Astrocyte of the spinal cord (primary cell): ENCODE measurements around the gene FUT6.
"Not testable (repeated sequence)": the region's sequence is repeated elsewhere in the genome, so short reads cannot be mapped to it uniquely, and the experiment has no call there.

Experiments used
- DNase-seq: peaks from one replicate; pipeline ENCODE4 v3.0.0; 2011; ENCODE audit warnings: low read depth, low spot score
- H3K4me3 ChIP-seq: 2 replicates; pipeline ENCODE4 v1.5.1; 2011; ENCODE audit warnings: low read depth, mild to moderate bottlenecking, low read length, moderate library complexity
- in situ Hi-C: cut with HindIII; loops from 2 replicates; pipeline ENCODE4 v1.10.0; 2017; ENCODE audit warnings: low sequenced_read_pairs
- TF ChIP-seq, protein P1 (sequence below): IDR thresholded peaks from 2 replicates; pipeline ENCODE4 v1.5.1; 2012; ENCODE audit warnings: low read depth, mild to moderate bottlenecking, low read length, inconsistent platforms

FUT6 gene

DNA sequence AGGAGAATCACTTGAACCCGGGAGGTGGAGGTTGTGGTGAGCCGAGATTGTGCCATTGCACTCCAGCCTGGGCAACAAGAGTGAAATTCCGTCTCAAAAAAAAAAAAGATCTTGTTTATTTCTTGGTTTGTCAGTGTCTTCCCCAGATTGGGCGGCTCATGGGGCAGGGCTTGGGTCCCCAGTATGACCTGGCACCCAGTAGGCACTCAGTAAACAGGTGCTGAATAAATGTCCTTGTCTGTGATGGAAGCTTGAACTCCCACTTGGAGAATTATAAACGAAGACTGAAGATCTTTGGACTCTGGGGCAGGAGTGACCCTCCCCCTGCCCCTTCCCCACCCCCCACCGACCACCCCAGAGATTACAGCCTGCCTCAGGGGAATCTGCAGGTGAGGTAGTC, 40.7 kb upstream of the FUT6 start:
- H3K4me3 ChIP-seq: no peak overlapping the region
- TF ChIP-seq, protein P1, sequence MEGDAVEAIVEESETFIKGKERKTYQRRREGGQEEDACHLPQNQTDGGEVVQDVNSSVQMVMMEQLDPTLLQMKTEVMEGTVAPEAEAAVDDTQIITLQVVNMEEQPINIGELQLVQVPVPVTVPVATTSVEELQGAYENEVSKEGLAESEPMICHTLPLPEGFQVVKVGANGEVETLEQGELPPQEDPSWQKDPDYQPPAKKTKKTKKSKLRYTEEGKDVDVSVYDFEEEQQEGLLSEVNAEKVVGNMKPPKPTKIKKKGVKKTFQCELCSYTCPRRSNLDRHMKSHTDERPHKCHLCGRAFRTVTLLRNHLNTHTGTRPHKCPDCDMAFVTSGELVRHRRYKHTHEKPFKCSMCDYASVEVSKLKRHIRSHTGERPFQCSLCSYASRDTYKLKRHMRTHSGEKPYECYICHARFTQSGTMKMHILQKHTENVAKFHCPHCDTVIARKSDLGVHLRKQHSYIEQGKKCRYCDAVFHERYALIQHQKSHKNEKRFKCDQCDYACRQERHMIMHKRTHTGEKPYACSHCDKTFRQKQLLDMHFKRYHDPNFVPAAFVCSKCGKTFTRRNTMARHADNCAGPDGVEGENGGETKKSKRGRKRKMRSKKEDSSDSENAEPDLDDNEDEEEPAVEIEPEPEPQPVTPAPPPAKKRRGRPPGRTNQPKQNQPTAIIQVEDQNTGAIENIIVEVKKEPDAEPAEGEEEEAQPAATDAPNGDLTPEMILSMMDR: no peak
- in situ Hi-C loops: no loop called here
- no peak for DNase-seq

DNA sequence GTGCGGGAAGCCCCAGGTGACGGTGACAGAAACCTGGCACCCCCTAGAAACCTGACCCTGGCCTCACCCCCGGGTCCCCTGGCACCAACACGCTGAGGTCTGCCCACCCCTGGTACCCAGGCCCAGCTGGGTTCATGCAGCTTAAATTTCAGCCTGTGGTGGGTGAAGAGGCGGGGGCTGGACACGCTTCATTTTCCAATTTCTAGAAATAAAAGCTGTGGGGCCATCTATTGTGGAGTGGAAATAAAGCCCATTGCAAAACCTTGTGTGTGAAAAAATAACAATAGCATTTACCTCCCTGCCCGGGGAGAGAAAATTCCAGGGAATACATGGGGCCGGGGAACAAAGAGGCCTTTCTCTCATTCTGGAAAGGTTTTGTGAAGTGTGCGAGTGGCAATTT, 38.4 kb upstream of the FUT6 start:
- in situ Hi-C loops: no loop called here
- TF ChIP-seq, protein P1: no peak
- H3K4me3 ChIP-seq: no peak overlapping the region
- no peak for DNase-seq

DNA sequence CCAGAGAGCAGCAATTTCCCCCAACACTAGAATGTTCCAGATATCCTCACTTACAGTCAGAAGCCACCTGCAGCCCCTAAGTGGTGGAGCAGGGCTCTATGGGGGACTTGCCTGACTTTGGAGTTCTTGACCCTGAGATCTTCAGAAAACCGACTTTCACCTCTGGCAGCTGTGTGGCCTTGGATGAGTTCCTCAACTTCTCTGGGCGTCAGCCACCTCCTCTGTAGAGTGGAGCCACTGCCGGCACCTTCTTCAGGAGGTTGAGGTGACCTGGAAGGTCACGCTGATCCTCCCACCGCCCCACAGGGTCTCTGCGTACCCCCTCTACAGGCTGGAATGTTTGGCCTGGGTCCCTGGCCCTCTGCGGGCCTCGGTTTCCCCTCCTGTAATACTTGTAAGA, 37.9 kb upstream of the FUT6 start:
- in situ Hi-C loops: no loop called here
- TF ChIP-seq, protein P1: no peak
- H3K4me3 ChIP-seq: no peak overlapping the region
- DNase-seq: no peak

DNA sequence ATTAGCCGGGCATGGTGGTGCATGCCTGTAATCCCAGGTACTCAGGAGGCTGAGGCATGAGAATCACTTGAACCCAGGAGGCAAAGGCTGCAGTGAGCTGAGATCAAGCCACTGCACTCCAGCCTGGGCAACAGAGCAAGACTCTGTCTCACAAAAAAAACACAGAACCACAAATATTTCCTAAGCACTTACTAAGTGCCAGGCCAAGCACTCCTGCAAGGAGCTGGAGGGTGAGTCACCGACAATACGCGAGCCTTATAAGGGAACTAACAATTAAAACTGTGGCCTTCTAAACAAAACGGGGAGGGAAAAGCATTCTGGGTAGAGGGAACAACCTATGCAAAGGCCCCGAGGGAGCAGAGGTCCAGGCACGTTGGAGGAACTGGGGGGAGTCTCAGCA, 35.0 kb upstream of the FUT6 start:
- in situ Hi-C loops: not testable (repeated sequence)
- peak; percentile 53 for DNase-seq

DNA sequence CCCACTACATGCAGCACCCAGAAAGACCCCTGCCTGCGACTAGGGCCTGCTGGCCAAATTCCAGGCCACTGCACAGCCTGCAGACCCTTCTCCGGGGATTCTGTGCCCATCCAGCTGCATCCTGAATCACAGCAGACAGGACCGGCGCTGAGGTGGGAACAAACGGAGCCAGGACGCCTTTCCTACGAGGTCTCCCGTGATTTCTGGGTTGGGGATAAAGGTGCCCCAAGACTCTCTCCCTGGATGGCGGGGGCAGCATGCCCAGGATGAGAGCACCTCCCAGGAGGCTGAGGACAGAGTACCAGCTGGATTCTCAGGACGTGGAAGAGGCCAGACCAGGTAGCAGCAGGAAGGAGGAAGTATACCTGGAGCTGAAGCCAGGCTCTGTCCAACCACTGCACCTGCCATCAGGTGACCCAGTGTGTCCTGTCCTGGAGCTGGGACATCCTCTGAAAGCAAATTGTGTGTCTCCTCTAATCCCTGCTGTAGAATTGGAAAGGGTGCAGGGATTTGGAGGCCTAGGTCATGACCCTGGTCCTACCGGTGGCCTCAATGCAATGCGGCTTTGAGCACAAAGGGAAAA, 34.2 kb upstream of the FUT6 start:
- DNase-seq: no peak
- TF ChIP-seq, protein P1: no peak
- in situ Hi-C loops: no loop called here
- H3K4me3 ChIP-seq: no peak overlapping the region

More for the DNA sequence above, 35.0 kb upstream of the FUT6 start:
- H3K4me3 ChIP-seq: not testable (repeated sequence)

DNA sequence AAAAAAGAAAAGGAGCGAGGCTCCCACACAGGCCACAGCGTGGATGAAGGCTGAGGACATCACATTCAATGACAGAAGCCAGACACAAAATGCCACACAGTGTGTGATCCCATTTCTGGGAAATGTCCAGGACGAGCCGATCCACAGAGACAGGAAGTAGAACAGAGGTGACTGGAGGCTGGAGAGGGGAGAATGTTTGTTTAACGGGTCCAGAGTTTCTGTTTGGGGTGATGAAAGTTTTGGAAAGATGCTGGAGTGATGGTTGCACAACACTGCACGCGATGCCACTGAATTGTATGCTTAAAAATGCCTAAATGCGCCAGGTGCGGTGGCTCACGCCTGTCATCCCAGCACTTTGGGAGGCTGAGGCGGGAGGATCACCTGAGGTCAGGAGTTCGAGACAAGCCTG, 31.5 kb upstream of the FUT6 start:
- in situ Hi-C loops: no loop called here
- DNase-seq: no peak
- TF ChIP-seq, protein P1: no peak

DNA sequence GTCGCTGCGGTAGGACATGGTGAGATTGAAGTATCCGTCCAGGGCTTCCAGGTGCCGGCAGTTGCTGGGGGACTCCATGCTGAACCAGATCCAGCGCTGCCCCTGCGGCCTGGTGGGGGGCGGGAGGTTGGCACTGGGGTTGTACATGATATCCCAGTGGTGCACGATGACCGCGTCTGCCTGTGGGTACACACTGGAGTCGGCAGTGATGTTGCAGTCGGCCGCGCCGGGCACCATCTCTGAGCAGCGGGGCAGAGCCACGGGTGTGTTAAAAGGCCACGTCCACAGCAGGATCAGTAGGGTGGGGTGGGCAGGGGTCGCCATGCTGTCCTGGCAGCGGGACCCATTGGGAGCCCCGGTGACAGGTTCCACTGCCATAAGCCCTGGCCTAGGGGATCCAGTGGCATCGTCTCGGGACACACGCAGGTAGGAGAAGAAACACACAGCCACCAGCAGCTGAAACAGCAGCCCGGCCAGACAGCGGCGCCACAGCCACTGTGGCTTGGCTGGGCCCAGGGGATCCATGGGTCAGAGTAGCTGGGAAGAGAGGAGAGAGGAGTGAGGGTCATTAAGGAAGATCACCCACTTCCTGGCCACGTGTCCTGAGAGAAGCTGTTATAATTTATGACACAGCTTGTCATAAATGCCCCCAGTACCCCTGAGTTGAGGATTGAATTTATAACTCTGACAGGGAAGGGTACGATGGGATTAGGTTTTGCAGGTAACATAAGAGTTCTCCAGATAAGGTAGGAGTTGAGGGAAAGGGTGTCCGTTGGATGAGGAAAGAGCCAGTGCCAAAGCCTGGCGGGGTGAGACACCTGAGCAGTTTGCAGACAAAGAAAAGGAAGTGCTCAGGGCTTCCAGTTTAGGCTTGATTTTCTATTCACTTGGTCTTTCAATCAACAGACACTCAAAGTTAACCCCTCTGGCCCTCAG, 28.0 kb upstream of the FUT6 start:
- in situ Hi-C loops: no loop called here
- TF ChIP-seq, protein P1: no peak
- no peak for DNase-seq
- no peak overlapping the region for H3K4me3 ChIP-seq

More for the DNA sequence above, 31.5 kb upstream of the FUT6 start:
- no peak overlapping the region for H3K4me3 ChIP-seq
